ENCODE measurements around the gene NR2F1.

Gene NR2F1

DNA sequence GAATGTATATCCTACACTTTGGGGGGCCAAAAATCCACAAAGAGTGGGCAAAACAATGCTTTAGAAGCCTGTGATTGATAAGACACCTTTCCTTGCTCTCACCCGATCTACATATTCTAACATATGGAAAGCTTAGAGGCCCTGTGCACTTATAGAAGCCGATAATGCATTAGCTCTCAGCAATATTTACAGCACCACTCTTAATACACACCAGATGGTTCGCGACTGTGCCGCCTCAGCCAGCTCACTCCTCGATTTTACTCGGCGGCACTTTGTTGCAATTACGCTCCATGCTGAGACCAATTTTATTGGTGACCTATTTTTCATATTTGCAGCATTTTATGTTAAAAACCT, 18.8 kb downstream of the NR2F1 start:
- TF ChIP-seq GATA2 (IDR thresholded peaks at IDR 0.05; ENCODE audit: low read depth, low read length): no peak; the same call in none of the 2 replicates

GRCh38 chr5:93602241-93603077, 19.4 kb downstream of the NR2F1 start:
- TF ChIP-seq GATA2 (IDR thresholded peaks at IDR 0.05; ENCODE audit: low read depth, low read length) (peak; percentile 43; the same call in 1 of the 2 replicates), GATA3 (IDR thresholded peaks at IDR 0.05; ENCODE audit: low read depth, low read length) (no peak)

DNA sequence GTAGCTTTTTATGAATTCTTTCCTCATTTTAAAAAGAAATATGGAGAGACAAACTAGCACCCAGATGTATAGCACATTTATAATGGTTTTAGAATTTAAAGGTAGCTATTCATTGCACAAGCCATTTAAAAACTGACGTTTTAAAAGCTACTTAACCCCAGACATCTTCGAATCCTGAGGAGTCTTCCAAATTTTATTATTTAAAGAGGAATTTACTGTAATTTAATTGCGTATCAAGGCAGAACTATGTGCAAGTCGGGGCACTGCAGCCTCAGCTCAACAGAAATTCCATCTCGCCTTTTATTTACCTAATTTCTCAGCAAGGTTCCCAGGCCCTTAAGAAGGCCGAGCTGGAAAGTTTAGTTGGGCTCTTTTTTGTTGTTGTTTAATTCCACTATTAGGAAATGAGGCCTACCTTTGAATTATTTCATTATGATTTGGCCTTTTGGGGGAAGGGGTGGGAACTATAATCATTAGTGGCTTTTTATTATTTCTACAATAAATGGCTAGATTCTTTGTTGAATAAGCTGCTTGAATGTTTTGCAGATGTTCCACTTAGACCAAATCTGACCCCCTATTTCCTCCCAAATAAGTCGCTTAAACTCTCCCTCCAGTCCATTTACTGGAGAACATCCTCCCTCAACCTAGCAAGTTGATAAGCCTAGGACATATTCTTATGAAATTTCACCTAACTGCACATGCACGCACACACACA, 20.2 kb downstream of the NR2F1 start:
- TF ChIP-seq GATA3 (IDR thresholded peaks at IDR 0.05; ENCODE audit: low read depth, low read length) (no peak), GATA2 (IDR thresholded peaks at IDR 0.05; ENCODE audit: low read depth, low read length) (no peak)

DNA sequence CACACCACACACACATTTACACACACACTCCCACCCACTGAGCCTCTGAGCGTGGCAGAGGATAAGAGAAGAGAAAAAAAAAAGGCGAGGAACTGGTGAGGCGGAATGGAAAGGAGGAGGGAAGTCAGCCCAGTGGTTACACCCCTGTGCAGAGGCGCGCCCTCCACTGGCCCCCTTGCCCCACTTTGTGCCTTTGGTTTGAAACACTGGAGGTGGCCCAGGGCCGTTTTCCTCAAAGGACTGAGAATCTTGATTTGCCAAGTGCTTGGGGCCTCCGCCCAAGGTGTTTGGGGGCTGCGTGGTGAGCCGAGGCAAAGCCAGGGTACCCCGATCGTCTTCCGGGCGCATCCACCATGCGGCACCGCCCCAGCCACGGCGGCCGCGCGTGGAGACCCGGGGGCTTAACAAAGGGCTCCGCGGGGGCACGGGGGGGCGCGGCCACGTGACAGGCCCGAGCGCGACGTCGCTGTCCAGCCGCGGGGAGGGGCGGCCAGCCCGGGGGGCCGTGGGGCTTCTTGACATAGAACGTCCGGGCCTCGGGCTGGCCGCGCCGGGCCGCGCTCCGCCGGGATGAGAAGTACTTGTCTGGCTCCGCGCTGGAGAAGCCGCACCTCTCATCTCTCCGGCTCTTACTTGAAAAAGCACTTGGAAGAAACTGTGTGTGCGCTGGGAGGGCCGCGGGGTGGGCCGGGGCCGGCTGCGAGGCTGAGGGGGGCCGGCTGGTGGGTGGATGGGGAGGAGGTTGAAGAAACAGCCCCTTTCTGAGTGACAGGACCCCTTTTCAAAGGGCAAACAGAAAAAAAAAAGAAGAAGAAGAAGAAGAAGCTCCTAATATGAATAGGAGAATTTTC, 21.0 kb downstream of the NR2F1 start:
- TF ChIP-seq GATA3 (IDR thresholded peaks at IDR 0.05; ENCODE audit: low read depth, low read length): no peak

DNA sequence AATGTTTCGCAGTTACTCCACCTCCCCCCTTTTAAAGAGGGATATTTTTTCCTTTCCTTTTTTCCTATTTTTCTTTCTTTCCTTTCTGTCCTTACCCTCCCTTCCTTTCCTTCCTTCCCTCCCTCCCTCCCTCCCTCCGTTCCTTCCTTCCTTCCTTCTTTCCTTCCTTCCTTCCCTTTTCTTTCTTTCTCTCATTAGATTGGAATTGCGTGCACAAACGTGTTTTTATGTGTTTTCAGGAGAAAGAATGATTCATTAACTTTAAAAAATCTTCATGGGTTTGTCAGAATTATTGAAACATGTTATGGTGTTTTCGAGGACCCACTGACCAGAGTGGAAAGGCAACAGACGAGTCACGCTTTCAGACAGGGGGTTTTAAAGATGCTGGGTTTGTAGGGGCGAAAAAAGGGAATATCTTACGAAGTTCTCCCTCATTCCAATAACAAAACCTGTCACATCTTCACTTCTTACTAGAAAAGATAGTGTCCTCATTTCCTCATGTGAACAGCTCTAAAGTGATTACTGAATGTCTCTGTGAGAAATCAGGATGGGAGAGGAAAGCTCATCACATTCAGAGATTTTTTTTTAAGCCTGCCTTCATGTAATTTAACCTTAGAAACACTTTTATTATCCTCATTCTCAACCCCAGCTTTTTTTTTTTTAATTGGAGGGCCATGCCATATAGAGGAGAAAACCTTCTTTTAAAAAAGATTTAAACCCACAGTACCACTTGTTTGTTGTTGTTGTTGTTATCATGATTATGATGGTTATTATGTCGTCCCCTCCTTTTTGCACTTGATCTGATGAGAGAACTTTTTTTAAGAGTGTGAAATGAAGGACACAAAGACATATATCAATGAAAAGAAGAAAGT, 21.9 kb downstream of the NR2F1 start:
- TF ChIP-seq GATA2 (IDR thresholded peaks at IDR 0.05; ENCODE audit: low read depth, low read length) (no peak), GATA3 (IDR thresholded peaks at IDR 0.05; ENCODE audit: low read depth, low read length) (no peak)

DNA sequence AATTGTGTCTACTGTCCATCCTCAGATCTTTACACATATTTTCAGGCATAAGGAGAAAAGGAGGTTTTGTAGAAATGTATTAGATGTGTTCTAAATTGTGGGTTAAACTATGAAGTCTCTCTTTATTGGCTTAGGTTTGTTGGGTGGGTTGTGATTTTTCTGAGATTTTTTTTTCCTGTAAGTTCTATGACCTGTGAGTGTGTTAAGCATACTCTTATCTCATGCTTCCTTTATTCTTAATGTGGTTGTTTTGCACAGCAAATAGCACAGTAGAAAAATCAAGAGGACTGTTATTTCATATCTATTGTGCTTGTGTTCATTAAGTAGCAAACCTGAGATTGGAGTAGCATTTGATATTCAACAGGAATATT, 23.3 kb downstream of the NR2F1 start:
- TF ChIP-seq GATA3 (IDR thresholded peaks at IDR 0.05; ENCODE audit: low read depth, low read length): no peak
- TF ChIP-seq GATA2 (IDR thresholded peaks at IDR 0.05; ENCODE audit: low read depth, low read length): no peak

- TF ChIP-seq GATA2 (IDR thresholded peaks at IDR 0.05; ENCODE audit: low read depth, low read length): no peak
- TF ChIP-seq GATA3 (IDR thresholded peaks at IDR 0.05; ENCODE audit: low read depth, low read length): no peak
Measured at GRCh38 chr5:93607367-93608258, 24.6 kb downstream of the NR2F1 start.

DNA sequence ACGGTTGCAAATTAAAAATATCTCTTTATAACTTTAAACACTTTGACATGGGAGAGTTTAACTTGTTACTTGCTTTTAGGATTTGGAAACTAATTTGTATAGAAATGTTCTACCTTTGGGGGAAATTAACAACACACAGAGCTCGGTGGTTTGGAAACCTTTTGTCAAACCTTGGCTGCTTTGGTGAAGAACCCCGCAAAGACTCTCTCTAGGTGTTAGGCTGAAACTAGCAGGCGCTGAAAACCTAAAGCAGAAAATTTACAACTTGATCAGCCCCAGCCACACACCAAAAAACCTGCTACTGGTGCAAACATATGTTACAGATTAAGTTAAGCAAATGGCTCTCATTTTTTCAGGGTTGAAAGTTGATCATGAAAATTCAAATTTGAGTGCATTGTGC, 25.8 kb downstream of the NR2F1 start:
- no peak for TF ChIP-seq GATA2 (IDR thresholded peaks at IDR 0.05; ENCODE audit: low read depth, low read length)
- TF ChIP-seq GATA3 (IDR thresholded peaks at IDR 0.05; ENCODE audit: low read depth, low read length): no peak

DNA sequence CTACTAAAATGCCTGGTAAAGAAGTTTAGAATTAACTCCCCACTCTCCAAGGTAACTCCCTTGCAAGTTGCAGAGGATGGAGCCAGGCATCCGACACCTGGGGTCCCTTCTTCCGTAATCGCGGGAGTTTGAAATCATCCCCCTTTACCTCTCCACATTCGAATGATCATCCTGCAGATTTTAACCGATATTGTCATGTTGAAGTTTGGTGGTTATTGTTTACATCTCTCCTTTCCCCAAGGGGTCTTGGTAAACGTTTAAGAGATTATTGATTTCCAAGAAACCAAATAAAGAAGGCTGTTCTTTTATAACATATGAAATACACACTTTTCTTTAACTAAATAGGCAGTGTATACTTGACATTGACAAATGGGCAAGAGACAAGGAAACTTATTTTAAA, 26.7 kb downstream of the NR2F1 start:
- TF ChIP-seq GATA2 (IDR thresholded peaks at IDR 0.05; ENCODE audit: low read depth, low read length): no peak

GRCh38 chr5:93610581-93611272, 27.7 kb downstream of the NR2F1 start:
- TF ChIP-seq GATA3 (IDR thresholded peaks at IDR 0.05; ENCODE audit: low read depth, low read length) (no peak), GATA2 (IDR thresholded peaks at IDR 0.05; ENCODE audit: low read depth, low read length) (no peak)

DNA sequence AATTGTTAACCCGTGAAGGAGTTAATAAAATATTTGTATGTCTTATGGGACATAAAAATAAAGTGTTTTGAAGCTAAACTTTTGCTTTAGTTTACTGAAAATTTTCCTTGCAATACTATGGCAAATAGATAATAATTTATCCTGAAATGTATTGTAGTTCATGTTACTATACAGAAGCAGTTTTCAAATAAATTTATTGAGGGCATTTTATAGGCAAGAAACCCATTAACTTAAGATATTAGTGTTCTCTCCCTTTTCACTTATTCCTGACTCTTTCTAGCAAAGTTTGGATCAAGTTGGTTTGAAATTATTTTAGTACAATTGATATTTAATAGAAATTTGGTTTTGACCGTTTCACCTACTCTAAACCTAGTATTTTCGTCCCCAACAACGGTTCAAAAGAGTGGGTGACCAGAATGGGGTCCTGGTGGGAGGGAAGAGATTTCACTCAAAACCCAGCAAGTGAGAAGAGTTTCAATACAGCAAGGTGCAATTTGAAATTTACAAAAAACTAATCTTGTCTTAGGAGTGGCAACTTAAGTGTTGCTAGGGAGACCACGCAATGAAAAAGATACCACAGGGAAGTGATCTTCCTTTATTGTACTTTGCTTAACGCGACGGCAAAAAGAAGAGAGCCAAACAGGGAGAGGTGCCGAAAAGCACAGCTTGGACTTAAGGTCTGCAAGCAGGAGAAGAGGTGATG, 28.4 kb downstream of the NR2F1 start:
- TF ChIP-seq GATA3 (IDR thresholded peaks at IDR 0.05; ENCODE audit: low read depth, low read length): no peak
- no peak for TF ChIP-seq GATA2 (IDR thresholded peaks at IDR 0.05; ENCODE audit: low read depth, low read length)

Data from SH-SY5Y (cell line).